ENCODE results near the gene UBTF.

The UBTF gene

DNA sequence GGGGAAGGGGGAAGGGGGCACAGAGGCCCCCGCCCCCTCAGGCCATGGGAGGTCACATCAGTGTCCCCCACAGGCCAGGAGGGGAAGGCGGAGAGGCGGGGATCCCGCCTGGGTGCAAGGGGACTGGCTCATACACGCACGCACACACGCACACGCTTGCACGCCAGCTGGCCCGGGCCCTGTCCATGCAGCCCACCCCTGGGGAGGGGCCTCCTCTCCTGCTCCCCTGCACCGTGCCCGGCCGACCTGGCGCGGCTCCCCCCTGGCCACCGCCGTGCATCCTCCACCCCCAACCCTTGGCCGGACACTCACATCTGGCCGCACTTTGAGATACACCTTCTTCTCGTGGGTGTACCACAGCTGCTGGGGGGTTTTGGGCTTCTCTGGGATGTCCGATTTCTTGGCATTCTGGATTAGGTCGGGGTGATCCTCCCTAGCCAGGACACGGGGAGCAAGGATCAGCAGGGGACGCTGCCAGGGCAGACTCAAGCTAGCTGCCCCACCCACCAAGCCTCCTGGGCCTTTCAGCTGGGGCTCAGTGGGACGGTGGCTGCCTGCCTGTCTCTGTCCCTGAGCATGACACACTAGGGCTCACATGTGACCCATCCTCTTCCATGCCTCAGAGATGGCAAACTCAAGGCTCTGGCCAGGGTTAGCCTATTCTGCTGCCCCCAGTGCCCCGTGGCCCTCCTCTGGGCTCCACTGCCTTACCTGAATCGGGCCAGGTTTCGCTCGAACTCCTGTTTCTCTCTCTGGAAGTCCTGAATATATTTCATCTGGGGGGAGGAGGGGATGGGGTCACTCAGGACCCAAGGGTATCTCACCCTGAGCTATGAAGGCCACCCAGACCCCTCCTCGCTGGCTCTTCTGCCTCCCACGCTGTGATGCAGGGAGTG, 6.7 kb downstream of the UBTF start:
- DNase-seq = no peak

DNA sequence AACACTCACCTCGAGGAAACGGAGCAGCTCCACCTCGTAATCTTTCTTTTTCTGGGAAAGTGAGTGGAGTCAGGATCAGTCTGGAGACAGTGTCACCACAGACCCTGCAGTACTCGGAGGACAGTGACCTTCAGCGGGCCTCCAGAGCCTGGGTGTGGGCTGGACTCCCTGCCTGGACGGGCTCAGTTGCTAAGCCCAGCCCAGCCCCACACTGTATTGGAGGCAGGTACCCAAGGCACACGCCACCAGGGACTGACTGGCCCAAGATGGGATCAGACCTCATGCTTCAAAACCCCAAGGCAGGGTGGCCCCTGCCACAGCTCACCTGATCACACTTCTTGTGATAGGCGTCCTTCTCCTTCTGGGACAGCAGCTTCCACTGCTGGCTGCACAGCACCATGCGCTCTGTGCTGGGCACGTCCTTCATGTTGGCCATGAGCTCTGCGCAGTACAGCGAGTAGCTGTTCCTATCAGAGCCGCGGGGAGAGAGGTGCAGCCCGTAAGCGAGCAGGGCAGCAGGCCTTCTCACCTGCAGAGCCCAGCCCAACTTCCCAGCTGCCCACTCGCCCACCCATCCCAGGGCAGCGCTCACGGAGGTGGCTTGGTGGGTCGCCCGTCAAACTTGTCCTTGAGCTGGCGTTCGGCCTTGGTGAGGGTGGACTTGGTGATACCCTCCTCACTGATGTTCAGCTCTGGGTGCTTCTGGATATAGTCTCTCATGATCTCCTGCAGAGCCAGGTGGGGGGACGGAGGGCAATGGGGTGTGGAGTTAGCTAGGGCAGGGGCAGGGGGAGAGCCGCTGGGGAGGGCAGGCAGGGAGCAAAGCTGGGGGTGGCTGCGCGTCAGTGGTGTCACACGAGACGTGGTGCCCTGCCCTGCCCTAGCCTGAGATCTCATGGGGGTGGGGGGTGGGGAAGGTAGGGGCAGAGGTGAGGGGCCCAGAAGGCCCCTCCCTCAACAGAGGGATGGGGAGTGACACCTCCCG, 7.9 kb downstream of the UBTF start:
- no peak for DNase-seq

DNA sequence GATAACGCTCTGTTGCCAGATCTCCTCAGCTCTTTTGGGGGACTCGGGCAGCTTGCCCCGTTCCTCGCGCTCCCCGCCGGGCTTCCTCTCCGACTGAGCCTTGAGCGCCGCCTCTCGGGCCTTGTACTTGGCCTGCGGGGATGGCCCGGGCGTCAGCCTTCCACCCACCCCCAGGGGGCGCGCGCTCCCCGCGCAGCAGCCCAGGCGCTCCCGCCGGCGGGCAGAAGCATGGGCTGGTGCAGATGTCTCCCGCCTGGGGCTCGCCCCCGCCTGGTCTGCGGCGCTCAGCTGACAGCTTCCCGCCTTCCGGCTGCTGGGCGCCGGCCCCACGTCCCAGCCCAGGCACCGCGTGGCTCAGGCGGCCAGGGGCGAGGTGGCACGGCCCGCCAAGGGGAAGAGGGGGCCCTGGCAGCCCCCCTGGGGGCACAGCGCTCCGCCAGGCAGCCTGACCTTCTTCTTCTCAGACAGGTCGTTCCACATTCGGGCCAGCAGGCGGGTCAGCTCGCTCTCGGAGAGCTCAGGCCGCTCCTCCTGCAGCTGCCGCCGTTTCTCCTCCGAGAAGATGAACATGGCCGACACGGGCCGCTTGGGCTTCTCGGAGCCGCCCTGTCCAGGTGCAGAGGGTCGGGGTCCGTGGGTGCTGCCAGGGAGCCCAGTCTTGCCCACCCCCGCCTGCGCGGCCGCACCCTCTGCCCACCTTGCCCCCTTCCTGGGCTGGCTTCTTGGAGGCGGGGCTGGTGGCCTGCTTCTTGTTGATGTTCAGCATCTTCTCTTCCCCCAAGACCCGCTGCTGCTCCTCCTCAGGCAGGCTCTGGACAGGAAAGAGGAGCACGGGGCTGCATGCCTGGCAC, 8.9 kb downstream of the UBTF start:
- peak; percentile 93 for DNase-seq

DNA sequence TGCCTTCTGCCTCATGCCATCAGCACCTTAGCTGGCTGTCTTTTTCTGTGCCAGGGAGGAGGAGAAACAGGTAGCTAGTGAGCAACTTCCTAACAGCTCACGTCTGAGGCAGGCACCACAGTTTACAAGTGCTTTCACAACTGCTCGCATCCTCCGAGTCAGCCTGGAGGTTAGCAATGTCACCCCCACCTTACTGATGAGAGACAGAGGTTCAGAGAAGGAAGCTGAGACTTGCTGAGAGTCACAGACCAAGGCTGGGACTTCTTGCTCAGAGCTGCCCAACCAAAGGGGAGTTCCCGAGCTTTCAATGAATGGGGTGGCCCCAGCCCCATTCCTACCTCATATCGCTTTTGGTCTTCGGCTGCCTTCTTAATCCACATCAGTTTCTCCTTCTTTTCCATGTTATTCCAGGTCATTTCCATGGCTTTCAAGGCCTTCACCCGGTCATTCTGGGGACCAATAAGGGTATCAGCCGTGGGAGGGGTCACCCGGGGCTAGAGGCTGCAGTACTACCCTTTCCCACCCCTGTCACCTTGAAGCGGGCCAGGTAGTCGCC, 9.6 kb downstream of the UBTF start:
- DNase-seq = no peak

DNA sequence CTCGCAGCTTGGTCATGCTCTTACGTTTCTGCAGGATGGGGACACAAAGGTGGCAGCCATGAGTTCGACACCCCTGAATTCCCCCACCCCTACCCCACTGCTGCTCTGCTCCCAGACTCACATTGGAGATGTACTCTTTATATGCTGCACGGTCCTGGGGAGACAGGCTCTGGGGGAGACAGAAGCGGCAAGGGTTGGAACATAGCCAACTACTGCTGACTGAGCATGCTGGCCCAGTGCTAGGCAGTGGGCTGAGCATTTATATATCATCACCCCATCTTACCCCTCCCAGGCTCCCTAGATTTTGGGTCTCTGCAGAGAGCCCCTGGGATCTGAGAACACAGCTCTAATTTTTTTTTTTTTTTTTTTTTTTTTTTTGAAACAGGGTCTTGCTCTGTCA, 11.7 kb downstream of the UBTF start:
- no peak for DNase-seq

DNA sequence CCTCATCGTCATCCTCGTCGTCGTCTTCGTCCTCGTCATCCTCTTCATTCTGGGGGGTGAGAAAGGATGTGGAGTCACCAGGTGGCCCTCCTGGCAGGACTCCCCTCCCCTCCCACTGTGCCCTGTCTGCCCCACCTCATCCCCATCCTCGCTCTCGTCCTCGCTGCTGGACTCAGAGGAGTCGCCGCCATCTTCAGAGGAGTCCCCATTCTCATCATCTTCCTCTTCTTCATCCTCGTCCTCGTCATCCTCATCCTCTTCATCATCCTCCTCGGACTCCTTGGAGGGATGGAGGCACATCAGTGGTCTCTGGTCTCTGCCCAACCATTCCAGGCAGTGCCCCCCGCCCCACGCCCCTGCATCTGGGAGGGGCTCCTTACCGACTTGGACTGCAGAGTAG, 12.2 kb downstream of the UBTF start:
- no peak for DNase-seq

DNA sequence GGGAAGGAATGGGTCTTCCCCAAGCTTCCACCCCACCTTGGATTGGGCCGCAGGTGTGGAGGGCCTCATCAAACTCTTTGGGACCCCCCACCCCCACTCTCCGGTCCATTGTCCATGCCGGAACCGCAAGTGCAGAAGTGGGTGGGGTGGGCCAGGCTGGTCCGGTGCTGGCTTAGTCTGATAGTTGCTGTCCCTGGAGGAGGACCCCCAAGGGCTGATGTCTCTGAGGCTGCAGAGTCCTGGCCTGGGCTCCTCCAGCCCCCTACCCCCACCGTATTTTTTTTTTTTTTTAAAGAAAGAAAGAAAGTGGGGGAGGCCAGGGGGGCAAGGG, 12.7 kb downstream of the UBTF start:
- DNase-seq = no peak

DNA sequence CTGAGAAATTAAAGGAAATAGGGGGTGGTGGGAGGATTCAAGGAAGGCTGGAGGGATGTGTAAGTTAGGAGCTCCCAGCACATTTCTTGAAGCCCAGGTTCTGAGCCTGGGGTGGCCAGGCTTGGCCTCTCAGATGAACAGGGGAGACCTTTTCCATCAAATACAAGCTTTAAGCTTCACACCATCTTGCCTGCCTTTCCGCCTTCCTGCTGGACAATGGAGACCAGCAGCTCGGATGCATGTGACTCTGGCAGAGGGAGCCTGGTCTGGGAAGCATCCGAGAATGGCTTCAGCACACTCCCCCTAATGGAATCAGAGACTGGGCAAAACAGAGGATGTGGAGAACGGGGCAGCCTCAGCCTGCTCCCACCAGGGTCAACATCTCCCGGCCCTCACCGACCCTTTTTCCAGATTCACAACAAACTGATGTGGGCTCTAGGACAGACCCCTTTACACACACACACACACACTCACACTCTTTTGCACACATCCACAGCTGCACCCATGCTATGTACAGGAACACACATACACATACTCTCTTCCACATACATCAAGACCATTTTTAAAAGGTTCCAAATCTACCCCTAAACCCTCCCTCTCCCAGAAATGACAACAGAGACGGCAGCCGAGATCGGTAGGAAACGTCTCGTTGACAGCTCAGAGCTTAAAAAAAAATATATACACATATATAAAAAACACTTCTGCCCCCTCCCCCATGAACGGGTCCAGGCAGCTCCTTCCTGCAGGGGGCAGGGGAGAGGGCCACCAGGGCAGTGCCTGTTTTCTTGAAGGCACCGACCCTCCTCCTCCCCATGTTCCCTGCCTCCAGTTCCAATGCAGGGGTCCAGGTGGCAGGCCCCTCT, 13.3 kb downstream of the UBTF start:
- no peak for DNase-seq

DNA sequence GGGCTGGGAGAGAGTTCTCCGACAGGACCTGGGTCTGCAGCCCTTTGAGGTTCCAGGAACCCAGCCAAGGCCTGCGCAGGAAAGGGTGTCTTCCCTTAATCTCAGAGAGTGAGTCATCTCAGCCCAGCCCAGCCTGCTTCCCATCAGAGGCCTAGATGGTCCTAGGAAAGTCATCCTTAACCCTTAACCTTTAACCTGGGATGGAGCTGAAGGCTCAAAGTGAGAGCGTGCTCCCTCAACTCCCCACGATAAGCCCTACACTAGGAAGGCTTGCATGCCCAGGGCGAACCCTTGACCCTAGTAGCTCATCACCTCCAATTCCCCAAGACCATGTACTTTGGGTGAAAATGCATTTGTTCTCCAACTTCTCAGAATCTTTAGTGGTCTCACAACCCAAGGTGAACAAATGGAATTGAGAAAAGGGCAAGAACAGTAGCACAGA, 15.0 kb downstream of the UBTF start:
- DNase-seq = no peak

DNA sequence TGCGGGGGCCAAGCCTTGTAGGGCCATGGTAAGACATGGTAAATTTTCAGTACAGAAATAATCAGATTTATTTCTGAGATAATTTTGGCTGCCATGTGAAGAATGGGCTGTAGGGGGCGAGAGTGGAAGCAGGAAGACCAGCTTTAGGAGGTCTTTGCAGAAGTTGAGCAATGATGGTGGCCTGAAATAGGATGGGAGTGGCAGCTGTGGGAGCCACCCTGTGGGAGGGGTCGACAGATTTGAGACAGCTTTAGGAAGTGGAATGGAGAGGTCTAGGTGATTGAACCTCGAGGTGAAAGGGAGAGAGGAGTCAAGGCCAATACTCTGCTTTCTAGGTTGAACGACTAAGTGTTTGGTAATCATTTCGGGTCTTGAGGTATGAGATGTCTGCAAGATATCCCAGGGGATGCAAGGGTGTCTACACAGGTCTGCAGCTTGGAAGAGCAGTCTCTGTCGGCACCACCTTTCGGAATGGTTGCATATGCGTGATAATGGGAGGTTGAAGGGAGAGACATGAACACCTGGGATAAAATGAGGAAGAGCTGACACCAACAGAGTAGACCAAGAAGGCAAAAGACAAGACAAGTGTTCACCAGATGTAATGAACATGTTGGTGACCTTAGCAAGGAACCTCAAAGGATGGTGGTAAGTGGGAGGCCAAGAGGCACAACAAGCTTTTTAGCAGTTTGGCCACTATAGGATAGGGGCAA, 15.6 kb downstream of the UBTF start:
- DNase-seq = peak; percentile 59

DNA sequence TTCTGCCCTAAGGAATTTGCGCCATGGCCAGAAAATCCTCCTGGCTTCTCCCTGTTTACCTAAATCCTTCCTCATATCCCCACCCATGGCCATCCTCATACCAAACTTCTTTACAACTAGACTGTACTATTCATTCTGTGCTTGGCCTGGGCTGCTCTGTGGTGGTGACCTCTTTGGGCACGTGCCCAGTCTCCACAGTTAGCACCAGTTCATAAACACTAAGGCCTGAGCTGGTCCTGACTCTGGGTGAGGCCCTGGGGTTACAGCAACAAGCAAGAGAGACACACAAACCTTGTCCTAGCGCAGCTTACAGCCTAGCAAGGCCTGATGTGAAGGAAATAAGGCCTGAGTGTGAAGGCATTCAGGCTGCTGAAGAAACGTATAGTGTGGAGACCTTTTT, 16.7 kb downstream of the UBTF start:
- DNase-seq = no peak

DNA sequence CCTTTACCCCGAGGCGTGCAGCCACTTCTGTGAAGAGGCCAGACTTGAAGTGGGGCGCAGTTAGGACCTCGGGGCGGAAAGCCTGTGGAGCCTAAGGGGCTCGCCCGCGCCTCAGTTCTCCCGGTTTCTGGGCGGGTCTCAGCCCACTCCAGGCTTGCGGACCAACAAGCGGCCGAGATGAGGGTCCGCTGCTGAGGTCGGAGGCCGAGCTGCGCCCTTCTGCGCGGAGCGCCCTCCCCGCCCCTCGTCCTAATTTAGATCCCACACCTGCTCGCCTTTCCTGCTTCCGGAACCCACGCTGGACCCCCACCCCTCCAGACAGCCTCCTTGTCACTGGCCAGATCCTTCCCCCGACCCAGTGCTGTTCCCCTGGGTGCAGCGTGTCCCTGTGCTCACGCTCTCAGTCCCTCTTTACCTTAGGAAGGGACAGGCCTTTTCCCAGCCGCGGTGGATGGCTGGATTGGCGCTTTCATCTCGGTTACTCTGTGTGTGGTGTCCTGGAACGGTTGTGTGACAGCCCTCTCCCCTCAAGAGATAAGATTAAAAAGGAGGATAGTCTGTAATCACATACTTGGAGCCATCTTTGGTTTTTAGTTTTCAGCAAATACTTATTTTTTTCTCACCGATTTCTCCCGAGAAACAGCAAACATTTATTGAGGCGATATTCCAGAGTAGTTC, 18.9 kb downstream of the UBTF start:
- peak; percentile 72 for DNase-seq

DNA sequence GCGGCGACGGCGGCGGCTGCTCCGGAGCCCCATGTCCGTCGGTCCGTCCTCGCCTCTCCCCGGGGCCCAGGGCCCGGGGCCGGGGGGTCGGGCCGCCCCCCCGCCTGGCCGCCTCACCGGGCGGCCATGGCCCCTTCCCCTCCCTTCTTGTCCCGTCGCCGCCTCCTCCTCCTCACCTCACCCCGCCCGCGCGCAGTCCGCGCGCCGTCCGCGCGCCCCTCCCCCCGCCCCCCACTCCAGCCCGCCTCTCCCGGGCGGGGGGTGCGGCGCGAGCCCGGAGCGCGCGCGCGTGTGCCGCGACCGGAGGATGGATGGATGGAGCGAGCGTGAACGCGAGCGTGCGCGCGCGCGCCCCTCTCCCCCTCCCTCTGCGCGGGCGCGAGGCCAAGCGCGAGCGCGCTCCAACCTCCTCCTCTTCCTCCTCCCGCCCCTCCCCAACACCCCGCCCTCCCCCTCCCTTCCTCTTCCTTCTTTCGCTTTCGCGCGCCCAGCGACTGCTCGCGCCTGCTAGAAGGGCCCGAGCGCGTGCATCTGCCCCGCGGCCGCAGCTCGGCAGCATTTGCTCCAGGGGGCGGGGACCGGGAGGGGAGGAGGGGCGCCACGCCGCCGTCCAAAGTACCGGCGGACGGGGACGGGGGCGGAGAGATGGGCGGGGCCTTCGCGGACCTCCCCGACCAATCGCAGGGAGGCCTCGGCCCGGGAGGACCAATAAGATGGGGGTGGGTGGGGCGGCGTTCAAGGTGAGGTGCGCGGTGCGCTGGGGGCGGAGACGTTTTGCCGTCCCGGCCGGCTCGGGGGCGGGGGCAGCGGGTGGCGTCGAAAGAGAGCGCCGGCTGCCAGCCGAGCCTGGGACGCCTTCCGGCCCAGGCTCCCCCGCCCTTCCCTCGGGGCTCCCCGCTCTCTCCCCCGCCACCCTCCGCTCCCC, 19.7 kb downstream of the UBTF start, which contains the start of gene ATXN7L3:
Gene ATXN7L3 (minus strand): TSS at position 332 of the 925 bp plus-strand sequence. CDS start 1,814 bp downstream, outside the sequence.
- DNase-seq = peak; percentile 92

DNA sequence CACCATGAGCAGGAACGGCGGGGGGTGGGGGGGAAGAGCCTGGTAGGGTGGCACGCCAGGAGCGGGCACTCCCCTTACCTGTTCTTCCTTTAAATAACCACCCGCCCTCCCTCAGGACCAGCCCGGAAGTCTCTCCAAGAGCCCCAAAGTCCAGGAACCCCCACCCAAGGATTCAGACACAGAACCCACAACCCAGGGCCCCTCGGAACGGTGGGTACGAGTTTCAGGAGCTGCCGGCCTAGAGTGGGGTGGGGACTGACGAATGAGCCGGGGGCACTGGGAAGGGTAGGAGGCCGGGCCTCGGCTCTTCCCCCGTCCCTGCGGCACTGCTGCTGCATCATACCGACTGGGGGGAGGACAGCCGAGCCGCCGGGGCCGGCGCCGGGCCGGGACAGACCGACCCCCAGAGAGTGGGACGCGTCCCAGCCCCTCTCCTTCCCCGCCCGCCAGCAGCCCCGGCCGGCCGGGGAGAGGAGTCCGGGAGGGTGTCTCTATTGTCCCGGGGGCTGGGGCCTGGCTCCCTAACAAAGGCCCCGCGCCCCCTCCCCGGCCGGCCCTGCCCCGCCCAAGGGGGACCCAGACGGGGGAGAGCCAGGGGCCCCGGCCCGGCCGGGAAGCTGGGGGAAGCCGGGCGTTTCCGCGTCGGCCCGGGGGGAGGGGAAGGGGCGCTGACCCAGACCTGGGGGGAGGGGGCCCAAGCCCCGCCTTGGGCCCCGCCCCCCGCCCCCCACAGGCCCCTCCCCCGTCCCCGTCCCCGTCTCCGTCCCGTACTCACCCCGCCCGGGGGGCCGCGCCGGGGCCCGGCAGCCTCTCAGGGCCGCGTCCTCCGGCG, 20.5 kb downstream of the UBTF start:
- peak; percentile 60 for DNase-seq

DNA sequence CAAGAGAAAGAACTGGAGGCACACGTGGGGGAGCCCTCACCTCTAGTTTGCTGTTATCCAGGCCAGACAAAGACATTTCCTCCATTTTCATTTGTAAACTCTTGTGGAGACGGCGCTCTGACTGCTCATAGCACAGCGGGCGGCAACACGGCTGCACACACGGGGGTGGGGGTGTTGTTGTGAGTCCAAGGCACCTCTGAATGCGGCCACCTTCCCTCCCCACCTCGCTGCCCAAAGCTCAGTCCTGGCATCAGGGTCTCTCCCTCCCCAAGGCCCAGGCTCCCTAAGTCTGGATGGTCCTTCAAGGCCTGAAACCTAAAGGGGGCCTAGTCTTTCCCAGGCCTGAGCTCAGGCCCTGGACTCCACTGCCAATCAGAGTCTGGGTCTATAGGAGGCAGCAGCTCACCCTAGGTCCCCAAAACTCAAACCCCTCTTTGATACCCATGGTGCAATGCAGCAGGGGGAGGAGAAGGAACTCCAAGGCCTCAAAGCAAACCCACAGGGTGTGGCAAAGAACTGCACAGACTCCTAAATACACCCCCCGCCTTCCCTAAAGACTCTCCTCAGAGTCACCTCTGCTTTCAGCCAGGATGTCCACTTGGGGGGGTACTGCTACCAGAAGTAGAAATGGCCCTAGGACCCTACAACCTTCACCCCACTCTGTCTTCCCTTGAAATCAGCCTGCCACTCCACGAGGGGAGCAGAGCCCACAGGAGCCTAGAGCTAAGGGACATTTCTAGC, 21.3 kb downstream of the UBTF start:
- no peak for DNase-seq

DNA sequence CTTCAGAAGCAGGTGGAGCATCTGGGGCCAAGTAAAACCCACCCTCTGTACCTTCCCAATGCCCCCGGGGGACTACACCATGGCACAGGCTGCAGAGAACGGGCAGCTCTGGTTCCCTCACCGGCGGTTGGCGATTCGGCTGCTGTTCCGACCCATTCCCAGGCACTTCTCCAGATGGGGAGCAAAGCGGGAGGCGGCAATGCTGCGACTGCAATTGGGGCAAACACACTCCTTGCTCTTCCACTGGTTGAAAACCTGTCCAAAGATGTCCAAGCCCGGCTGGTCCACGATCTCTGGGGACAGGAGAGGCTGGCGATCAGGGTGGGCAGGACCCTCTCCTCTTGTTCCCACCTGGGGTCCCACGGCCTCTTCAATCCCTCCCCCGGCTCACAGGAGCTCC, 22.4 kb downstream of the UBTF start:
- no peak for DNase-seq
